T-cell (primary cell): ENCODE data around the gene IGSF6. TPM values are rescaled to one million over a fixed set of nuclear protein-coding genes. Genes with fewer than 3 reads are reported as not detected.
A peak's percentile ranks its signal among the peaks of the same experiment; 100 is the strongest.
"Not testable (repeated sequence)": the region's sequence is repeated elsewhere in the genome, so short reads cannot be mapped to it uniquely, and the experiment has no call there.

Experiments used
- ATAC-seq, 4 experiments: fragments of 200-7000 bp in 3 of 4; fragments of 150-1000 bp in 1 of 4; cut with Tn5 transposase; replicated peaks in 1 of 4; 1 replicate in 3 of 4; 2 replicates in 1 of 4; pipeline ENCODE4 v1.10.0; 2021; ENCODE audit warnings: moderate library complexity in 3 of 4, mild to moderate bottlenecking in 2 of 4, moderate number of reproducible peaks in 1 of 4
- CTCF ChIA-PET, 2 donors: fragments of 300-600 bp; sonication (Branson Sonifier 250); formaldehyde crosslinking; loops; one replicate each; lab custom pipeline; 2022; ENCODE audit warnings: antibody characterized with exemption in 2 of 2; lab: Charles Lee
- POLR2A ChIA-PET, 2 donors: fragments of 300-600 bp; sonication (Branson Sonifier 250); formaldehyde crosslinking; loops; one replicate each; lab custom pipeline; 2022; ENCODE audit warnings: antibody characterized with exemption in 2 of 2; lab: Charles Lee
- DNase-seq, 35 experiments: peaks; one replicate each; pipeline versions ENCODE4 v3.0.0 to v3.0.0-alpha.2; 2013 to 2023
- H3K27ac ChIP-seq: one replicate; pipeline ENCODE4 v1.5.1; 2013; ENCODE audit warnings: low read length
- H3K27me3 ChIP-seq, 2 experiments: replicated peaks in 1 of 2; 1 replicate in 1 of 2; 2 replicates in 1 of 2; pipeline versions ENCODE4 v1.6.1 to v1.7.0; 2013; ENCODE audit warnings: low read length in 1 of 2, mixed read lengths in 1 of 2; ENCODE audit not compliant: control insufficient read depth in 2 of 2, insufficient read depth in 2 of 2; ENCODE audit errors: extremely low read depth in 1 of 2
- H3K36me3 ChIP-seq, 2 donors: 1 replicate in 1 of 2; 2 replicates in 1 of 2; pipeline versions ENCODE4 v1.6.1 to v1.7.0; 2013; ENCODE audit warnings: low read length in 1 of 2; ENCODE audit not compliant: control insufficient read depth in 2 of 2, insufficient read depth in 1 of 2; ENCODE audit errors: extremely low read depth in 1 of 2
- H3K4me1 ChIP-seq, 2 experiments: 1 replicate in 1 of 2; 2 replicates in 1 of 2; pipeline versions ENCODE4 v1.6.1 to v1.7.0; 2013; ENCODE audit warnings: low read length in 2 of 2, mixed read lengths in 1 of 2; ENCODE audit not compliant: insufficient read depth in 2 of 2, control insufficient read depth in 1 of 2; ENCODE audit errors: extremely low read depth in 1 of 2
- H3K4me3 ChIP-seq, 2 donors: 1 replicate in 1 of 2; 2 replicates in 1 of 2; pipeline versions ENCODE4 v1.5.1 to v1.7.0; 2013; ENCODE audit warnings: mild to moderate bottlenecking in 2 of 2, low read length in 1 of 2, moderate library complexity in 1 of 2; ENCODE audit not compliant: control insufficient read depth in 1 of 2; ENCODE audit errors: extremely low read depth in 1 of 2
- H3K9me3 ChIP-seq: 2 replicates; pipeline ENCODE4 v1.7.0; 2013
- H3K27ac Mint-ChIP-seq, 2 donors: one replicate each; pipeline ENCODE4 v1.8.0; 2020 to 2021; ENCODE audit warnings: mild to moderate bottlenecking in 2 of 2, mixed read lengths in 2 of 2
- H3K27me3 Mint-ChIP-seq, 2 donors: one replicate each; pipeline ENCODE4 v1.8.0; 2021 to 2022; ENCODE audit warnings: mixed read lengths in 2 of 2
- H3K36me3 Mint-ChIP-seq: one replicate; pipeline ENCODE4 v1.8.0; 2021; ENCODE audit warnings: mixed read lengths
- H3K4me1 Mint-ChIP-seq, 3 donors: one replicate each; pipeline ENCODE4 v1.8.0; 2020 to 2022; ENCODE audit warnings: mixed read lengths in 3 of 3, mild to moderate bottlenecking in 1 of 3
- H3K4me3 Mint-ChIP-seq, 3 donors: one replicate each; pipeline ENCODE4 v1.8.0; 2020 to 2022; ENCODE audit warnings: mild to moderate bottlenecking in 3 of 3, mixed read lengths in 3 of 3, moderate library complexity in 3 of 3
- H3K9me3 Mint-ChIP-seq, 3 donors: one replicate each; pipeline ENCODE4 v1.8.0; 2020 to 2022; ENCODE audit warnings: mixed read lengths in 3 of 3
- WGBS: methylation state at CpG from one replicate; pipeline ENCODE4 v1.1.5; 2013; ENCODE audit warnings: missing lambda C conversion rate; ENCODE audit not compliant: insufficient coverage; 5-methylcytosine and 5-hydroxymethylcytosine counted together
- total RNA-seq, 35 experiments: library from RNA in 6 of 35; stranded (reverse) in 6 of 35; fragments of 120-200 nt in 1 of 35; gene quantifications; one replicate each; pipeline versions ENCODE4 v1.2.1 to v1.2.4 and lab custom pipeline; 2013 to 2026

The IGSF6 gene
- total RNA-seq, 5 donors from 2014 or later (not counting 1 experiment from before 2014, with no cell fraction given) = 0.15 to 0.60 (median 0.28) TPM

- Mint-ChIP-seq H3K4me1 (peaks cover 82 to 86% (median 84%) of the 10 kb centered on the region in 3 donors), H3K27me3 (no peaks in the 10 kb centered on the region), H3K4me3 (peak overlapping the region in 2 of 3 donors; percentile 24 to 40), H3K27ac (peak overlapping the region; percentile 12 to 56), H3K36me3 (peaks cover 6% of the 10 kb centered on the region), H3K9me3 (no peaks in the 10 kb centered on the region)
- Histone ChIP-seq H3K4me3 (peak overlapping the region in 1 of 2 donors; percentile 5), H3K36me3 (peaks cover 0 to 4% of the 10 kb centered on the region in 2 donors), H3K4me1 (peaks cover 31 to 39% of the 10 kb centered on the region in 2 experiments), H3K9me3 (no peaks in the 10 kb centered on the region), H3K27me3 (no peaks in the 10 kb centered on the region), H3K27ac (no peak overlapping the region)
- ATAC-seq = peak; percentile 24 to 82 (median 68)
- ChIA-PET POLR2A (no interaction called here), CTCF (interaction anchor here in 1 of 2 donors (0.8 to 1.2 kb wide), 2 partner anchors 31 to 99 kb away, joined by 3 to 4 read pairs; no protein-coding TSS in a partner anchor)
- DNase-seq = peak in 4 of 35 experiments; percentile 9 to 39 (median 24)
- 13% methylated on average over 1 of the region's 3 CpGs for WGBS
These were observed 43.6 kb downstream of the IGSF6 start for GRCh38 chr16:21608639-21609328.

GRCh38 chr16:21605848-21606247 is 46.6 kb downstream of the IGSF6 start:
- POLR2A ChIA-PET = interaction anchor here in 1 of 2 donors (0.6 kb wide), 1 partner anchor 15 kb away, joined by 3 read pairs; no protein-coding TSS in a partner anchor
- H3K4me3 ChIP-seq, H3K9me3 Mint-ChIP-seq, ATAC-seq, H3K4me3 Mint-ChIP-seq, H3K27me3 ChIP-seq, H3K27ac ChIP-seq, H3K36me3 Mint-ChIP-seq, H3K9me3 ChIP-seq, H3K27ac Mint-ChIP-seq, H3K27me3 Mint-ChIP-seq, H3K36me3 ChIP-seq, DNase-seq: not testable (repeated sequence)
- CTCF ChIA-PET = interaction anchor here in 1 of 2 donors (0.5 kb wide), 1 partner anchor 687 kb away, joined by 3 read pairs; no protein-coding TSS in a partner anchor
- 86% methylated on average over 5 of the region's 8 CpGs for WGBS
- peaks cover 90 to 92% (median 91%) of the 10 kb centered on the region in 3 donors for H3K4me1 Mint-ChIP-seq
- H3K4me1 ChIP-seq = peaks cover 36 to 37% of the 10 kb centered on the region in 2 experiments

GRCh38 chr16:21603928-21604327 is 48.5 kb downstream of the IGSF6 start:
- no peak for DNase-seq
- Mint-ChIP-seq H3K9me3 (no peaks in the 10 kb centered on the region), H3K27ac (no peak overlapping the region), H3K36me3 (no peaks in the 10 kb centered on the region), H3K27me3 (no peaks in the 10 kb centered on the region), H3K4me1 (peaks cover 79 to 82% (median 80%) of the 10 kb centered on the region in 3 donors), H3K4me3 (no peak overlapping the region)
- no peak for ATAC-seq
- Histone ChIP-seq H3K27ac (no peak overlapping the region), H3K9me3 (no peaks in the 10 kb centered on the region), H3K36me3 (peaks cover 0 to 4% of the 10 kb centered on the region in 2 donors), H3K4me1 (peaks cover 29 to 31% of the 10 kb centered on the region in 2 experiments), H3K4me3 (no peak overlapping the region), H3K27me3 (no peaks in the 10 kb centered on the region)
- ChIA-PET POLR2A (no interaction called here), CTCF (interaction anchor here in 1 of 2 donors (1.2 to 1.3 kb wide), 2 partner anchors 9 to 11 kb away, joined by 3 to 6 read pairs; no protein-coding TSS in a partner anchor)
- no CpG with 5 or more reads among the region's 3 CpGs for WGBS

- H3K27me3 ChIP-seq = no peaks in the 10 kb centered on the region
- Mint-ChIP-seq H3K36me3 (no peaks in the 10 kb centered on the region), H3K27ac (no peak overlapping the region), H3K4me1 (peaks cover 79 to 80% (median 79%) of the 10 kb centered on the region in 3 donors), H3K9me3 (no peaks in the 10 kb centered on the region), H3K4me3 (no peak overlapping the region), H3K27me3 (no peaks in the 10 kb centered on the region)
- ATAC-seq (no peak), DNase-seq (no peak)
- H3K4me3 ChIP-seq = no peak overlapping the region
- H3K36me3 ChIP-seq = peaks cover 0 to 4% of the 10 kb centered on the region in 2 donors
- 100% methylated on average over 1 of the region's 3 CpGs for WGBS
- H3K4me1 ChIP-seq = peaks cover 26 to 31% of the 10 kb centered on the region in 2 experiments
- H3K27ac ChIP-seq = no peak overlapping the region
- no peaks in the 10 kb centered on the region for H3K9me3 ChIP-seq
- CTCF ChIA-PET = interaction anchor here (0.6 to 1.3 kb wide), 3 partner anchors 10 to 33 kb away, joined by 3 to 6 read pairs (median 3); no protein-coding TSS in a partner anchor
- POLR2A ChIA-PET = interaction anchor here in 1 of 2 donors (0.7 to 0.8 kb wide), 2 partner anchors 40 to 43 kb away, joined by 3 to 4 read pairs; no protein-coding TSS in a partner anchor
These were observed 49.6 kb downstream of the IGSF6 start for GRCh38 chr16:21602785-21603184.

- H3K4me3 Mint-ChIP-seq = peak overlapping the region; percentile 87 to 92 (median 87)
- H3K9me3 Mint-ChIP-seq = no peaks in the 10 kb centered on the region
- H3K27ac Mint-ChIP-seq = peak overlapping the region; percentile 87 to 91
- peaks cover 67 to 68% (median 68%) of the 10 kb centered on the region in 3 donors for H3K4me1 Mint-ChIP-seq
- Histone ChIP-seq H3K9me3 (no peaks in the 10 kb centered on the region), H3K27me3 (no peaks in the 10 kb centered on the region), H3K27ac (peak overlapping the region; percentile 67), H3K4me3 (peak overlapping the region; percentile 66 to 94), H3K4me1 (peaks cover 18 to 38% of the 10 kb centered on the region in 2 experiments), H3K36me3 (peaks cover 0 to 4% of the 10 kb centered on the region in 2 donors)
- ChIA-PET CTCF (interaction anchor here (0.5 to 1.6 kb wide), 6 partner anchors 8 to 699 kb away, joined by 3 to 9 read pairs (median 3); no protein-coding TSS in a partner anchor), POLR2A (interaction anchor here in 1 of 2 donors (0.6 kb wide), 1 partner anchor 41 kb away, joined by 5 read pairs; no protein-coding TSS in a partner anchor)
- DNase-seq (peak in 15 of 35 experiments; percentile 7 to 56 (median 20)), ATAC-seq (peak; percentile 18 to 33 (median 25))
- peaks cover 2% of the 10 kb centered on the region for H3K36me3 Mint-ChIP-seq
- no peaks in the 10 kb centered on the region for H3K27me3 Mint-ChIP-seq
- under 1% methylated on average over 44 of the region's 52 CpGs for WGBS
These were observed 52.2 kb downstream of the IGSF6 start for GRCh38 chr16:21600031-21600773.
